ENCODE measurements around the gene HSPA12A.

Gene HSPA12A

DNA sequence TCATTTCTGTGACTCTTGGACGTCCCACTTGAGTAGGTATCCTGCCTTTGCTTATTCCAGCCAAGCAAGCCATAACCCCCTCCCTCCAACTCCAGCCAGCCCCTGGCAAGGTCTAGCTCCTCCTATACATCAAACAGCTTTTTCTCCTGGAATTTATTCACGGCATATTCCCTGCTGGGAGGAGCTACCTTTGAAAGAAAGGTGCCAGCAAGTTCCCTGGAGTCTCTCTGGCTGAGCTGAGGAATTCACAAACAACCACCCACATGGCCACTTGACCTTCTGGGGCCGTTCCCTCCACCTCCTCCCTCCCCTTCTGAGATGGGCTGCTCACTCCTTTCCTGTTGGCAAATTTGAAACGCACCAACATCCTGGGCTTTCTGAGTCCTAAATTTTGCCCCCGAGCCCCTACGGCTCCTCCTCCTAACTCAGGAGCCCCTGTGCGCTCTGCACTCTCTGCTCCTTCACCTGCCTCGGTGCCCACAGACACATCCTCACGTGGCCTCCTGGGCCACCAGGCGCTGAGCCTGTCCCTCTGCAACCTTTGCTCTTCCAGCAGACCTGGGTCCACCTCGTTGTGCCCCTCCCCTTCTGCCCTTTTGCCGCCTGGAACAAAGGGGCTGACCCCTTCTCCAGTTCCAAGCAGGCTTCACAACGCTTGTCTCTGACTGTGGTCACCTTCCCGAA lies 48.0 kb downstream of the HSPA12A start:
- no peak for DNase-seq

DNA sequence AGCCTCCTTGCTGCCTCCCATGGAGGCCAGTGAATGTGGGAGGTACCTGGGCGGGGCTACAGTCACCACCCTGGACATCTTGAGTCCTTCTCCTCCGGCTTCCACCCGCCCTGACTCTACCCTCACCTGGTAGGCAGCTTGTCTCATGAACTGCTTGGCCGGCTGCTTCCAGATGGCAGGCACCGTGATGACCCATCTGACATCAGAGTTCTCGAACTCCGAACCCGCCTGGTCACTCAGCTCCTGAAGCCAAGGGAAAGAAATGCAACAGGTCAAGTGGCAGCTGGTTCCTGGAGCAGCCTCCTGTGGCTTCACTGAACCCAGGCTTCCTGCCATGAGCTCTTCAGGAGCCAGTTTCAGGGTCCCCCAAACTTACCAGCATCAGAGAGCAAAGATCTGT lies 50.1 kb downstream of the HSPA12A start:
- no peak for DNase-seq

DNA sequence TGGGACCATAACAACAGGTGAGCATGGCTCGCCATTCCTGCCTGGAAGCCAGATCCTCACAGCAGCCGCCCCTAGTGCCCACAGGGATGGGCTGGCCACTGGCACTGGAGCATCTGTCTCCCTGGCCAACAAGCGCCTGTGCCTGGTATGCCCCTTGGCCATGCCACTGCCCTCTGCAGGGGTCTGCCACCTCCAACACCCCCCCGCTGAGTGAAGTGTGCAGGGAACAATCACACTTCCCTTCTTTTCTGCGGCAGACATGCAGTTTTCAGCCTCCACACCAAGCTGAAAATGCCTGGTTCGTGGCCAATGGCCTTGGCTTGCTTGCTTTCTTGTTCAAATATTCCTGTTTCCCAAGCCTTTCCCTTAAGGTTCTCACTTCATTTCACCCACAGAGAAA lies 50.7 kb downstream of the HSPA12A start:
- peak in 26 of 58 donors; percentile 14 to 69 (median 28) for DNase-seq

DNA sequence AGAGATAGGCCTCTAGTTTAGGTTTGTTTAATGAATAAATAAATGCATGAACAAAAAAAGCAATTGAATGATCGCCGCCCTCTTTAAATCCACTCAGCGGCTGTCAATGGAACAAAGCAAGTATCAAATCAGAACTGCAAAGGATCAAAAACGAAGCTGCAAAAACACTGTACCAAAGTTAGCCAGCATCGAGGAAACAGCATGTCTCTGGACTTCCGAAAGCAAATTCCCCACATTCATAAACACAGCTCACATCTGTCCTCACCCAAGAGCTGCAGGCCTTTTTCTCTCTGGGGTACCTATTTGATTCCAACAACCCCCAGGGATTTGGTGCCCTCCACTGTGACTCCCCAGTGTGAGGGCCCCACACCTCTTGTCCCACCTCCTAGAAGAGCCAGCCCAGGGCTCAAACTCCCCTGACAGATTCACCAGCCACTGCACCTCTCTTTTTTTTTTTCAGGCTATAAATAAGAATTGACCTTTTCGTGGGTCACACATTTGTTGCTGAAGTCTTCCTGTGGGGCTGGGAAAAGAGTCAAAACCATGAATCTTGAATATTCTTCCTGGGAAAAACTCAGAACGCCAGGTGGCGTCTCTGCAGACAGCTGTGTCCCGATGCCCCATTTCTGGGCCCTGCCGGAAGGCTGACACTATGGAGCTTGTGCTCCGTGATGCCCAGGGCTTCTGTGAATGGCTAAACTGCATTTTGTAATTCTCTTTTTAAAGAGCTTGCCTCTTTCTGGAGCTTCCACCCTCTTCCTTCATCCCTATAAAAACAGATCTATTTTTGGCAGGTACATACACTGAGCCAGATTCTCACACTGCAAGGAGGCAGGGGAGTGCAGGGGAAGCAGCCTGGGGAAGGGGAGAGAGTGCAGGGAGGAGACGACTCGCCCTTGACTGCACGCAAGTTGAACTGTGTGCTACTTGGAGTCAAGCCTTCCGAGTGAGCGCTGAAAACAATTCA lies 51.7 kb downstream of the HSPA12A start:
- peak in 43 of 58 donors; percentile 14 to 84 (median 41) for DNase-seq

DNA sequence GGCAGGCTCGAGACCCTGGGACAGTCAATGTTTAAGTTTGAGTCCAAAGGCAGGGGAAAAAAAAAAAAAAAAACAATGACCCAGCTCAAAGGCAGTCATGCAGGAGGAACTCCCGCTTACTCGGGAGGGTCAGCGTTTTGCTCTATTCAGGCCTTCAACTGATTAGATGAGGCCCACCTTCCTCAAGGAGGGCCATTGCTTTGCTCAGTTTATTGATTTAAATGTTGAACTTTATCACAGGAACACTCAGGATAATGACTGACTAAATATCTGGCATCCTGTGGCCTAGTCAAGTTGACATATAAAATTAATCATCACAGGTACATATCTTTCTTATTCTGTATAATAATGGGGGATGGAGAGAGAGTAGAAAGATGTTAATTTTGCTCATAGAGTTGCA lies 52.6 kb downstream of the HSPA12A start:
- no peak for DNase-seq

DNA sequence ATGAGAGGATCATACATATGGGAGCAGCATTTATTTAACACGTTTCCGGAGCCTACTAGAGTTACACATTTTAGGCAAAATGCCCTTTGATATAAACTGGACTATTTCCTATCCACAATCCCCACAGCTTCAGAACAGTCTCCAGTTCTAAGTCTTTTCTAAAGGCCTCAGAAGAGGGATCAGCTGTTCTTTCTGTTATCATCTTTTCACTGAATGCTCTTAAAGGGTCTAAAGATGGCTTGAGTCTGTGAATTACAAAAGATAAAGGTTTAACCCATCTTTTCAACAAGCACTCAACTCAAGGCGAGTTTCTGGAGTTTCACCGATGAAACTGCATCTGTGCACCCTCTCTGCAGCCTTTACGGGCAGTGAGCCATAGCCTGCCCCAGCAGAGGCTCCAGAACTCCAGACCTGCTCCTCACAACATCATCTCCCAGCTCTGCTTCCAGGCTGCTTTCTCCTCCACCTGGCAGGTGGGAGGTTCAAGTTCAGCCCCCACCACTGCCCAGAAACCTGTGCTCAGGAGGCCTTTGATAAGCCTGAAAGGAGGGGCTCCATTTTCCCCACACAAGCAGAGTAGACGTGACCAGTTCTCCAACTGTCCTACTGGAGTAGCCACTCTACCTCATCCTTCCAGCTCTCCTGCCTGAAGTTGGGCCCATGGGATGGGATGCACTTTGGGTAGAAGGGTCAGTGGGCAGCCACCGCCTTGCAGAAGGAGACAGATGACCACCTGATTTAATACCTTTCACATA lies 53.4 kb downstream of the HSPA12A start:
- no peak for DNase-seq

DNA sequence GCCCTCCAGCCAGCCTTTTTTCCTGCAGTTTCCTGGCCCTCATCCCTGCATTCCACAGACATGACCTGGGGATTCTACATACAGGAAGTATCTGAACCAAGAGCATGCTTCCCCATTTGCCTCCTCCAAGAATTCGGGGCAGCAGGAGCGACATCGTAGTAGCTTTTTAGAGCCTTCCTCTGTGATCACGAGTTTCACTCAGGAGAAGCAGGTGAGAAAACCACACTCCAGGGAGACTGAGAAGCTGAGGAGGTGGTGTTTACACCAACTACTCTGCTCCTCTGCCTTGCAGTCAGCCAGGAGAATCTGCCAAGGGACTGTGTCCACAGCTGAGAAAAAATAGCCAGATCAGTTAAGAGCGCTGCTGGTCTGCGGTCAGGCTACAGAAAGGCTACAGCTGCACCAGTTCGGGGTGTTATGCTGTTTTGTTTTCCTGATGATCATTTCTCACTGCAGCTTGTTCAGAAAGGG lies 54.1 kb downstream of the HSPA12A start:
- DNase-seq, result peak in 14 of 58 donors; percentile 12 to 76 (median 26)

DNA sequence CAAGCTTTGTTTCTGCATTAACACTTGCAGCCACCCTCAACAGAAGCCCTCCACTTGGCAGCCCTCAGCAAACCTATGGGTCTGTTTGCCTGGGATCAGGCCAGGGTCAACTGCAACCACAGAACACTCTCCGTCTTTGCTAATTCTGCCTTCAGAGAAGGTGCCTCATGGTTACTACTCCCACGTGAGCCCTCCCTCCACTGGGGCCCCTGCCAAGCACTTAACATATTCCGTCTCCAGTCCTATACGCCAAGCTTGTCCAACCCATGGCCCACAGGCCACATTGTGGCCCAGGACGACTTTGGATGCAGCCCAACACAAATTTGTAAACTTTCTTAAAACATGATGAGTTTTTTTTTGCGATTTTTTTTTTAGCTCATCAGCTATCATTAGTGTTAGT lies 54.7 kb downstream of the HSPA12A start:
- no peak for DNase-seq

DNA sequence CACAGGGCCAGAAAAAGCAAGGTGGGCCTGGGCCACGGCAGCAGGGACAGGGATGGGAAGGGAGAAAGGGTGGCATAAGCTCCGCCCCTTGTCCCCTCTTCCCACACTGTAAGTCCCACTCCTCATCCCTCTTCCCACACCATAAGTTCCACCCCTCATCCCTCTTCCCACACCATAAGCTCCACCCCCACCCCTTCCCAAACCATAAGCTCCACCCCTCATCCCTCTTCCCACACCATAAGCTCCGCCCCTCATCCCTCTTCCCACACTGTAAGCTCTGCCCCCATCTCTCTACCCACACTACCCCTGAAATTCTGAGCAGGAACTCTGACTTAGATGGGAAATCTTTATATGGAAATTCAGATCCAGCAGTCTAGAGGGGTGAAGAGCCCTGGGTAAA lies 55.7 kb downstream of the HSPA12A start:
- no peak for DNase-seq

DNA sequence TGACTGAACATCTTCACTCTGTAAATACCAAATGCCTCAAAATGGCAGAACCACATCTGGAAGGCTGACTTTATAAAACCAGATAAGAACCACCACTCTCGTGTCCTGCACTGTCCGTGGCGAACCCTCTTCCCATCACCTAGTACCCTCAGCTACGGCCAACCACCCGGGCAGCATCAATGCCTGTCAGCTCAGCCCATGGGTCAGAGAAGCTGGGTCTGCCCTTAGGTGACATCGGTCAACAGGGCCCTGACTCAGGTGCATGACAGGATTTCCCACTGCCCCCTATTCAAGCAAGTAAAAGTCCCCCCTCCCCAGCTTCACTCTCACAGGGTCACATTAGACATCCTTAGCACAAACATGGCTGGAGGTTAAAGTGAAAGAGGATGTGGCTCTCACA lies 56.6 kb downstream of the HSPA12A start:
- no peak for DNase-seq

DNA sequence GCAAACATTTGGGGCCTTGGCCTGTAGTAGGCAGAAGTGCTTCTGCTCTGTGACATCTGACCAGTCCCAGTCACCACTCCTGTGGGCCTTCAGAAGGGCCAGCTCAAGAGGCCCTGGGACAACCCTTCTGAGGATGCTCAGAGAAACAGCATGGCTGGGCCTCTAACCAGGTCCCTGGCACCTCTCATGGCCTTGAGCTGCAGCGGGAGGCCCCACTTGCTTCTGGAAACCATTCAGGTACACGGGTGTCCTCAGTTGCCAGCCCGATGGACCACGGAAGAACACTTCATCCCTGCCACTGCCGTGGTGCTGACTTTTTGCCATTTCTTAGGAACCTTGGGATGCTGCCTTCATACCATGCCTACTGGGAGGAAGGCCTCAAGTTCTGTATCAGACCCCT lies 57.6 kb downstream of the HSPA12A start:
- no peak for DNase-seq

DNA sequence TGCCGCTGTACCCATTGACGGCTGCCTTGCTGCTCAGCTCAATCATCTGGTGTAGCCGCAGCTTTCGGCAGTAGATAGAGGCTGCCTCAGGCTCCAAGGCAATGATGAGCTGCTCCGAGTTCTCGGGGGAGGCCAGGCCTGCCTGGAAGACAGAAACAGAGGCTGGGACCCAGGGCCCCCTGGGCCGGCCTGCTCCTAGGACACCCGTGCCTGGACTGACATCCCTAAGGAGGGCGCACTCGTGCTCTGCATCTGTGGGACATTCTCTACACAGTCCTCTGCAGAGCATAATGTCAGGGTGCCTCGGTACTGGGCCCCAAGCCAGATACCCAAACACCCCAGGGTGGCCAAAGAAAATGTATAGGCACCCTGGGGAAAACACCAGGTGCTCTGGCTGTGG lies 58.5 kb downstream of the HSPA12A start:
- DNase-seq, result no peak

DNA sequence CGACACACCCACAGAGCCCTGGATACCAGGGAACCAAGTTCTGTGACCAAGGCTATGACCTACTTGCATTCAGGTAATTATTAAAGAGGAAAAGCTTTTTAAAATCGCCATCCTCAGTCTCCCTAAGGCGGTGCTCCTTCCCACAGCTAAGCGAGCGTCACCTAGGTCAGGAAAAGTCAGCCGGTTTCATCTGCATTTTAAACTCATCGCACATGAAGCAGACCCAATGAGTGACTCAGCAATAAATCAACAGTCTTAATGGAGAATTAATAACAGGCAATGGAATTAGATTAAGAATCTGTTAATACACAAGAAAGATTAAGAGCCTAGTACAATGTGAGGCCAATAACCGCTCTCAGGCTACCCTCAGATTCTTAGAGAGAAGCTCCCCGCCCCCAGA lies 59.2 kb downstream of the HSPA12A start:
- no peak for DNase-seq

DNA sequence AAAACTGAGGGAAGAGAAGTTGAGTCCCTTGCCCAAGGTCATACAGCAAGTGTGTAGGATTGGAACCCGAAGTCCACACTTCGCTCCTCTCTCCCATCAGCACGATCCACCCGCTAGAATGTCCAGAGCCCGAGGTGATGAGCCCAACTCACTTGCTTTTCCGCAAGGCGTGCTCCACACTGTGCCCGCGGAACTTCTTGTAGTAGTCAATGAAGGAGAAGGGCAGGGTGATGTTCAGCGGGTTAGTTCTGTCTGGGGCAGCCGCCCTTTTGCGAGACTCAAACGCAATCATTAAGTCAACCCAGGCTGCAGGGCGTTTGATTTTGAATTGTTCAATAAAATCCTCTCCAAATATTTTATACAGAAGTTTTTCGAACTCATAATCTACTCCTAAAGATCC lies 63.0 kb downstream of the HSPA12A start:
- no peak for DNase-seq

DNA sequence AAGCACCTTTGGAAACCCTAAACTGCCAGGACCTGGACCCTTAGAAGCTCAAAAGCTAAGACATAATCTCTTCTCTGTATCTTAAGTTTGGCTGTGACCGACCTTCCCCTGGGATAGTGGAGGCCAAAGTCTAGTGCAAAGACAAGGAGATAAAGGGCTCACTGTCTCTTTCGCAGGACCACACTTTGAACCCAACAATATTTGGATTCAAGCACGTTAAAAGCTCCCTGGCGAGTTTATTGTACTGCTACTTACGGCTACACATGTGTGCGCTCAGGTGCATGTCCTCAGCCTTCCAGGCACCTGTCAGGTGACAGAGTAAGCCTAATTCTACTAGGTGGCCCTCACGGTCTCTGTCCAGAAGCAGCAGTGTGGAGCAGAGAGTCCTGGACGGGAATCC lies 65.7 kb downstream of the HSPA12A start:
- no peak for DNase-seq

DNA sequence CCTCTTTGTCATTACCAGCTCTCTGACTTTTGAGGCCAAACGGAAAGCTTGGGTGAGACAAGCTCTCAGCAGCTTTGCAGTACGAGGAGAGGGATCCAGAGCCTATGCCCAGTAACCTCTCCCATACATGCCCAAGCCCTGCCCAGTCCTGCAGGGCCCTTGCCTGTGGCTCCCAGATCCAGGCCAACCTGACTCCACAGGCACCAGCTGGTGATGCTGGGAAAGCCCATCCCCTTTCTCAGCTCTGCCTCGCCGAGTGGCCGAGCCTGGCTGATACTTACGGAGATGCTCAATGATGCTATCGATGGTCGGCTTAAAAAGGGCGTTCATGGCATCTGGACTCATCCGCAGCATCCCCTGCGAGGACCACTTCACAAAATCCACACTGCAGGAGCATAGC lies 66.2 kb downstream of the HSPA12A start:
- DNase-seq, result no peak

DNA sequence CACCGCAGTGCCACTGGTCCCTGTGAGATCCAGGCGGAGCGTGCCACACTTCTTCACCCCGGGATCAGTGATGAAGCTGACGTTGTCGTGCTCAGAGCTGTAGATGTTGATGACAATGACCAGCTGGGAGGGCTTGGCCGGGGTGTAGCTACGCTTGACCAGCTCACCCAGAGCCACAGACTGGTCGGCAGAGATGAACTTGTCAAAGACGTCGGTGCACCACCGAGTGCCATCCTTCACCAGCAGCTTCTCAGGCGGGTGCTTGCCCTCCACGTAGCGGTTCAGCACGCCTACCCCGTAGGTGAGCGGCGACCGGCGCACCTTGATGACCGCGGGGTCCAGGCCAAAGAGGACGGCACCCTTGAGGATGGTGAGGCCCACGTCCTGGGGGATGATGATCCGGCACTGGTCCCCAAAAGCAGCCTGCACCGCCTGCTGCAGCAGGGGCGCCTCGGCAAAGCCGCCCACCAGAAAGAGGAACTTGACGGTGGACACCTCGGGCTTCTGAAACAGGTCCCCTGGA lies 67.4 kb downstream of the HSPA12A start:
- DNase-seq, result no peak

DNA sequence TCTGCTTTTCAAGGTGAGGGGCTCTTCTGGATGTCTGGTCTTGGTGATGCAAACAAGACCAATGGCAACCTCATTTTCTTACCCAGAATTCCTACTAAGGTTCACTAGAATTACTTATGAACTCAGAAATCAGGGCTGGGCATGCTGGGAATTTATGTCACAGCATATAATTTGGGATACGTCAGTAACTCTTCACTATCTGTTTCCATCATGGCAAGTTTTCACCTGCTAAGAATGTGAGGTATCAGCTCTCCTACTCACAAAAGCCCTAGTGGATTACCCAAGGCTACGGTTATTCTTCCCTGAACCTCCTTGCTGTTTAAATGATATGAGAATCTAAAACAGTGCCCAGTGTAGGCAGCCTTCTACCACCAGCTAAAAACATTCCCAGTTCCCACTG lies 68.5 kb downstream of the HSPA12A start:
- no peak for DNase-seq

DNA sequence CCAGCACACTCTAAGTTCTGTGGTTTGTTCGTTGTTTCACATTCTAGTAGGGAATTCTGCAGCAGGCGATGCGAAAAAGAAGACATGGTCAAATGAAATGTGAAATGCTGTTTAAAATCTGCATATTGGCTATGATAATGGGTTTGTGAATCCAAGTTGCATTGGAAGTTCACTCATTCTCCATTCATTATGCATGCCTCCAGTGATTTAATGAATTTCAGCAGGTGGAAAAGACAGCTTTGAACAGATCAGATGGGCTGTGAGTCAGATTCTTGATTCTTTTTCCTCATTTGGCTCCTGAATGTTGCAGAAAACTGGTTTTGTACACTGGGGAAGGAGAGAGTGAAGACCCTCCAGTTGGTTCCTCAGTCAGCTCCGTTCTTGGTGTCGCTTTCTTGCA lies 69.5 kb downstream of the HSPA12A start:
- no peak for DNase-seq

DNA sequence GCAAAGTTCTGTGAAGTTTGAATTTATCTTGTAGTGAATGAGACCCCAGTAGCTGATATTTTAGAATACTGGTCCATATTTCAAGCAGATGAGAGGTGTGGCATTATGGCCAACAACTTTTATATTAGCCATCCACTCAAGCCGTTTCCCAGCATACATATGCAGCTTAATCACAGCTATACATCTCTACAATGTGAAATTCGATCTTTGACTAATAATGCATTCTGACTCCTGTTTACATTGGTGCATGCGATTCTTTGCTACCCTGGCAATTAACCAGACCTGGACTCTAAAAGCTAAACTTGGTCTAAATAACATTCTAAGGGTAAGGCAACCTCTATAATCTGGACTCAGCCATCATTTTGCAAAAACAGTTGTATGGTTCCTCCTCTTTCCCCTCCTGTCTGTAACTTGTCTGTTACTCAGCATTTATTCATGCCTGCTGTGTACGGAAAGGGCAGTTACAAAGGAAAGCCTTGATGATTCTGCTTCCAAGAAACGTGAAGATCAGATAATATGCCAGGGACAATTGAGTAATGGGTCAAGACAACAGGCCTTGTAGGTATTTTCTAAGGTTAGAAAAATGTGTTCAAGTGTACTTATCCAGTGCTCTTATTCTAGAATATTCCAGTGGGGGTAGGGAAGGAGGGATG lies 71.0 kb downstream of the HSPA12A start:
- DNase-seq, result no peak

DNA sequence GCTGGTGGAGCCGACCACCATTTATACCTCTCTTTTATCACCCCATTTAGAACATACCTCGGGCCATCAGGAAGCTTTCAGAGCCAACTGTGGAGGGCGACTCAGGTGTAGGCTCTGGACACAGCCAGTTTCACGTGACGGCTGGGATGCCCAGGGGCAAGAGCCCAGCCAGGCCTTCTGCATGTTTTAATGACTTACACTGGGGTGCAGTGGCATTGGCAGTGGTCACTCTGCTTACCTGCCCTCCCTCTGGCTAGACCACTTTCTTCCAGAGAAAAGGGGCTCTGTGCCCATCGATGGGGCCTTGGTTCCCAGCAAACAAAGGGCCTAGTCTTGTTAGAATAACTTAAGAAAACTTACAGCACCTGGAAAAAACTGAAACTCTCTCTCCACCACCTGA lies 71.7 kb downstream of the HSPA12A start:
- DNase-seq, result no peak
